GM12878 (cell line): Measurements from ENCODE around the gene TOR1A.

Experiments
- USF2 ChIP-seq: IDR thresholded peaks from 2 replicates; pipeline ENCODE4 v1.6.1; 2011; ENCODE audit warnings: low read depth, low read length, improper control_type of control experiment, borderline replicate concordance
- TF ChIP-seq, protein P1 (sequence below), 3 experiments: IDR thresholded peaks in 2 of 3; conservative IDR thresholded peaks in 1 of 3; 2 replicates each; pipeline ENCODE4 v1.5.1; 2011; ENCODE audit warnings: low read depth in 3 of 3, low read length in 3 of 3, mild to moderate bottlenecking in 3 of 3, control low read depth in 2 of 3, moderate library complexity in 2 of 3, inconsistent platforms in 1 of 3, mixed read lengths in 1 of 3; ENCODE audit not compliant: control insufficient read depth in 2 of 3, insufficient read depth in 1 of 3; ENCODE audit errors: extremely low read depth in 1 of 3
- TF ChIP-seq, protein P2 (sequence below): fragments of 450-650 bp; IDR thresholded peaks from 2 replicates; pipeline ENCODE4 v1.6.1; 2014; ENCODE audit warnings: mild to moderate bottlenecking

DNA sequence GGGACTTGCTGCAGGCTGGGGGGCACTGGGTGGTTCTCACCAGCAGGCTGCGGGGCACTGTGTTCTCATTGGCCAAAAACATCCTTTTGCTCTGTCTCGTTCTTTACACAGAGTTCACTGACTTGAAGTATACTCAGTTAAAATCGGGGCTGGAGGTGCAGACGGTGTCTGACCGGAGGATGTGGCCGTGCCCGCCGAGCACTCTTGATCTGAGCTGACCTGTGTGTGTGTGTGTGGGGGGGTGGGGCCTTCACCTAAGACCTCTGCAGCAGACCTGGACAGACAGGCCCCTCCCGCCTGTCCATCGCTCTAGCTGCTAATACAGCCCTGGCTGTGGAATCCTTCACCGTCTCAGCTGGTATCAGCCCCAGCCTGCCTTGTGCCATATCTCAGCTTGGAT, 13.8 kb downstream of the TOR1A start:
- TF ChIP-seq USF2: no peak
- TF ChIP-seq, protein P1, sequence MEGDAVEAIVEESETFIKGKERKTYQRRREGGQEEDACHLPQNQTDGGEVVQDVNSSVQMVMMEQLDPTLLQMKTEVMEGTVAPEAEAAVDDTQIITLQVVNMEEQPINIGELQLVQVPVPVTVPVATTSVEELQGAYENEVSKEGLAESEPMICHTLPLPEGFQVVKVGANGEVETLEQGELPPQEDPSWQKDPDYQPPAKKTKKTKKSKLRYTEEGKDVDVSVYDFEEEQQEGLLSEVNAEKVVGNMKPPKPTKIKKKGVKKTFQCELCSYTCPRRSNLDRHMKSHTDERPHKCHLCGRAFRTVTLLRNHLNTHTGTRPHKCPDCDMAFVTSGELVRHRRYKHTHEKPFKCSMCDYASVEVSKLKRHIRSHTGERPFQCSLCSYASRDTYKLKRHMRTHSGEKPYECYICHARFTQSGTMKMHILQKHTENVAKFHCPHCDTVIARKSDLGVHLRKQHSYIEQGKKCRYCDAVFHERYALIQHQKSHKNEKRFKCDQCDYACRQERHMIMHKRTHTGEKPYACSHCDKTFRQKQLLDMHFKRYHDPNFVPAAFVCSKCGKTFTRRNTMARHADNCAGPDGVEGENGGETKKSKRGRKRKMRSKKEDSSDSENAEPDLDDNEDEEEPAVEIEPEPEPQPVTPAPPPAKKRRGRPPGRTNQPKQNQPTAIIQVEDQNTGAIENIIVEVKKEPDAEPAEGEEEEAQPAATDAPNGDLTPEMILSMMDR (IDR thresholded peaks at IDR 0.05 in 2 of 3, conservative IDR thresholded peaks at IDR 0.05 in 1 of 3; ENCODE audit: control insufficient read depth in 2 of 3, extremely low read depth in 1 of 3, insufficient read depth in 1 of 3, low read depth in 3 of 3, low read length in 3 of 3): no peak
- TF ChIP-seq, protein P2, sequence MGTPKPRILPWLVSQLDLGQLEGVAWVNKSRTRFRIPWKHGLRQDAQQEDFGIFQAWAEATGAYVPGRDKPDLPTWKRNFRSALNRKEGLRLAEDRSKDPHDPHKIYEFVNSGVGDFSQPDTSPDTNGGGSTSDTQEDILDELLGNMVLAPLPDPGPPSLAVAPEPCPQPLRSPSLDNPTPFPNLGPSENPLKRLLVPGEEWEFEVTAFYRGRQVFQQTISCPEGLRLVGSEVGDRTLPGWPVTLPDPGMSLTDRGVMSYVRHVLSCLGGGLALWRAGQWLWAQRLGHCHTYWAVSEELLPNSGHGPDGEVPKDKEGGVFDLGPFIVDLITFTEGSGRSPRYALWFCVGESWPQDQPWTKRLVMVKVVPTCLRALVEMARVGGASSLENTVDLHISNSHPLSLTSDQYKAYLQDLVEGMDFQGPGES: no peak
